IPS-11a (cell line): Measurements from ENCODE around the gene LAMA4.

Experiments
- H3K4me3 ChIP-seq: one replicate; pipeline ENCODE4 v1.5.1; 2013; ENCODE audit warnings: low read depth, low read length, control low read depth

The LAMA4 gene

DNA sequence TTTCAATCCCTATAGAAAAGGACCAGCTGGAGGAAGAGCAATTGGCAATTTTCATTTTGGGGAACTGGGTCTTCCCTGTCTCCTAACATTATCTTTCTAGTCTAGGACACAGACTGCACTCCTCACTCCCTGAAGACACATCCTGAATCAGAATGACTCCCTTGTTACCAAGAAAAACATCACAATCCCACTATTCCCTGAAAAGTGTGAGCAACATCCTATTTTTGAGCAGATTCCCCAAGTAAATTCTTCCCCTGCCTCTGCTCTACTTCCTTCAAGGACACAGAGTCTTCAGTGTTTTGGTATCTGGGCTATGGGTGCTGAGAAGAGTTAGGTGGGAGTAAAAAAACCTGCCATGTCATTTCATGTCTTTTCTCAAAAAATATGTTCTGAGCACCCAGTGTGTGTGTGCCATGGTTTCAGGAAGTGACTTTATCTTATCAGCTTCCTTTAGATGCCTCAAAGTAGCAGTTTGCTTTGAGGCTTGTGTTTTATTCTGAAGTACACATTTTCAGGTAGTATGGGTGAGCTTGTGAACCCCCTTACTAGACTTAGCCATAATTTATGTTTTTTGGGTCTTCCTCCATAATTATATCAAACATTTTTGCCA, 12.4 kb downstream of the LAMA4 start:
- H3K4me3 ChIP-seq: no peak overlapping the region

DNA sequence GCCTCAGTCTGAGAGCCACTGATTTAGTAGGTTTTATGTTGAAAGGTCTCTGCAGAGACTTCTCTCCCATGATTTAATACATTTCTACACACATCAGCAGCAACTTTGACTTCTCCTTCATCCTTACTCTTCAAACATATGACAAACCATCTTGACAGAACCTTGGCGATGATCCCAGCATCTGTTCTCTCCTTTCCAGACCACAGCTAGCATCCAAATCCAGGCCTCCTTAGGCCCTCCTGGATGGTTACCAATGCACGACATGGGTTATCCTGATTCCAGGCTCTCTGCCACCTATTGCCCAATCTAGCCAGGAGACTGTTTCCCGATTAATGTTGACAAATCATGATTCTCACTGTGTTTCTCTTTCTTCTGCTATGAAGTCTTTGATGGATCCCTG, 16.8 kb downstream of the LAMA4 start:
- H3K4me3 ChIP-seq: no peak overlapping the region

DNA sequence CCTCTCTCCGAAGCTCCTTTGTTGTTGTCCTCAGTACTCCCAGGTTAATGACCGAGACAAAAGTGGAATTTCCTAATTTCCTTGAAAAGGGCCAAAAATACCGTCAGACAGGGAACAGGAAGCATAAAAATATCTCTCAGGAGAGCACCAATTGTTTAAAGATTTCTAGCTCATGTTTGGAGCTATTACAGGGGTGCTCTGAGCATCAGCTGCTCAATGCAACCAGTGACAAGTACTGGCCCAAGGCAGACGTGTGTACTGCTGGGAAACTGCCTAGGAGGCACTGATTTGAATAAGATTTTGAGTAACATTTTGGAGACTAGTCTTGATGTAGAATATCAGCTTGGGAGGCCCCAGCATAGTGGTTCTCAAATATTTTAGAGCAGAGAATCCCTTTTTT, 17.3 kb downstream of the LAMA4 start:
- H3K4me3 ChIP-seq: no peak overlapping the region

DNA sequence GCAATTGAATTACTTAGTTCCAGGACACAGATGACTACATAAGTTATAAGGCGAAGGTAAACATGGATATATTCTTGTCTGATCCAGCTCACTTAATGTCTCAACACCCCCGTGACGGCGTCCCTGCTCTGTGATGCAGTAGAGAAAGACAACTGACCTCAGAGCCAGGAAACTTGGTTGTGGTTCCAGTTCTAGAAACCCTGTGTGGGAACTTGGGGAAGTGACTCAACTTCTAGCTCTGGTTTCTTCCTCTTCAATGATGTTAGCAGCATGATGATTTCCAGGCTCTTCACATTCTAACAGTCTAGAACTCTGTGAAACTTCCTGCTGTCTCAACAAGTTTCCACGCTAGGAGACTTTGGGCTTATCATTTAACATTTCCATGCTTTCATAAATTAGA, 18.4 kb downstream of the LAMA4 start:
- H3K4me3 ChIP-seq: no peak overlapping the region

DNA sequence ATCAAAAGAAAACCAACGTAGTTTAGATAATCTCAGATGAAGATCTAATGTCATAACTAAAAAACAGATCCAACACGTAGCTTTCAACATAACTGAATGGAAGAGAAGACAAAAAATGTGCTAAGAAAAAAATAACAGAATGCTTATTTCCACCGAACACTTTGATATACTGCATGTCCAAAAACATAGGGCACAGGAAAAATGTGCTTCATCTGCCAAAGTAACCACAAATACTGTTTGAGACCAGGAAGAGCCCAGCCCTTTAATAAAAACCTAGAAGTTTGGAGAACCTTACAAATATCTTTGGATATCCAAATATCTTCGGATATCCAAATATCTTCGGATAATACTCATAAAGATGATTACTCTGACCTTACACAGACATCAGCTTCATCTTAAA, 19.8 kb downstream of the LAMA4 start:
- no peak overlapping the region for H3K4me3 ChIP-seq

DNA sequence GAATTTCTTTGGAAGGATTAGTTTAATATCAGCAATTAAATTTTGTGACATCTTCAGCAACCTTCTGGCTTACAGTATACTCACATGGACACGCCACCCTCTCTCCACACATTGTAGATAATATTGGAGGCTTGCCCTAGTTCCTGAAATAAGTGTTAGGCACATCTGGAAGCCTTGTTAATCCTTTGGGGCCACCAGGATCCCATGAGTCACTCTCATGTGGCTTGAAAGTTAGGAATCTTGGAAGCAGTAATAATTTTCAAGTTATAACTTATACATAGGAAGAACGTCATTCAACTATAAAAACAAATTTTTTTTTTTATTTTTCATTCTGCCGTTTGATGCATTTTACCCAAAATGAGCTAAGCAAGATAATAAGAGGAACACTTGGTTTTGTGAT, 20.5 kb downstream of the LAMA4 start:
- no peak overlapping the region for H3K4me3 ChIP-seq

DNA sequence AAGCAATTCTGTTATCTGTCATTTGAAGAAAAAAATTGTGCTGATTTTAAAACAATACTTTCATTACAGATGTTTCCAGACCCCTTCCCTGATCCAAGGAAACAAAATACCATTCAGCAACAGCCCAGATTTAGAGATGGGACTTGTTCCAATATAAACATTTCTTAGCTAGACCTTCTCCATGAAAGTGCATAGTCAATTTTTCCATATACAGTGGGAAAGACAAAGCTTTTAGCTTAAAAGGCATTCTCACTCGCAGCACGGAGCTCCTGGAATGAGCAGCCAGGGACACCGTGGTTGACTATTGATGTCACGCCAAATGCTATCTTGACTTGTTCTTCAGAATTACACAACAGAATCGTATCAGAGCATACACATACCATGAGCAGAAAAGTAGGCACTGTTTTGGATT, 21.5 kb downstream of the LAMA4 start:
- H3K4me3 ChIP-seq: no peak overlapping the region

DNA sequence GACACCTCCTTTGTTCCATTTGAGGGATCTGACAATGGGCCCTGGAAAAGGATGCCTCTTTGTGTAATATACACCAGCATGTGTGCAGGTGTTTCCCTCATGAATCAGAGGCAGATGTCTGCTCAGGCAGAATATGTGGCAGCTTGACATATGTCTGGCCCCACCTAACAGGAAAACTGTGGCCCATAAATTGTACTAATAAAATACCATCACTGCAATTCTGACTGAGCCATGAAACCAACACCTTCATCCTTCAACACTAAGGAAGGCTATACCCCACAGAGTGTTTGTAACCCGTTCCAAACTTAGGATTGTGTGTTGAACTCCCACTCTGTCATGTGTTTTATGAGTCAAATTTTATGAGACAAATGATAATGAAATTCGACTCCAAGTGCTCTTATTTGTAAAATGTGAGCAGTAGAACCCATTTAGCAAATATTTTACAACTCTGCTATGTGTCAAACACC, 22.7 kb downstream of the LAMA4 start:
- no peak overlapping the region for H3K4me3 ChIP-seq

DNA sequence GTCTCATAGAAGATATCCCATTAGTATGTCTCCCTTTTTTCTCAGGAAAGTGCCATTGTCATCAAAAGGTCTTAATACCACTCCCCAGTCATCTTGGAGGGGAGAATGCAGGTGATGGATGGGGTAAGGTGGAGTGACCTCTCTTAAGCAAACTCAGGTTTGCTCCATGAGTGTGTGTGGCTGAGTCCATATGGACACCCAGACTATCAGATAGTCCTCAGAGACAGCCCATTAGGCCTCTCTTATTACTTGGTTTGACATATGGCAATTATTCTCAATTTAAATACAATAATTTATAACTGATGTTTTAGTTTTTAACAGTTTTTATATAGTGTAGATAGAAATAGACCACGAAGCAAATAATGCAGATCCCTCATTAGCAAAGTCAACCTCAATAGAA, 23.2 kb downstream of the LAMA4 start:
- no peak overlapping the region for H3K4me3 ChIP-seq

DNA sequence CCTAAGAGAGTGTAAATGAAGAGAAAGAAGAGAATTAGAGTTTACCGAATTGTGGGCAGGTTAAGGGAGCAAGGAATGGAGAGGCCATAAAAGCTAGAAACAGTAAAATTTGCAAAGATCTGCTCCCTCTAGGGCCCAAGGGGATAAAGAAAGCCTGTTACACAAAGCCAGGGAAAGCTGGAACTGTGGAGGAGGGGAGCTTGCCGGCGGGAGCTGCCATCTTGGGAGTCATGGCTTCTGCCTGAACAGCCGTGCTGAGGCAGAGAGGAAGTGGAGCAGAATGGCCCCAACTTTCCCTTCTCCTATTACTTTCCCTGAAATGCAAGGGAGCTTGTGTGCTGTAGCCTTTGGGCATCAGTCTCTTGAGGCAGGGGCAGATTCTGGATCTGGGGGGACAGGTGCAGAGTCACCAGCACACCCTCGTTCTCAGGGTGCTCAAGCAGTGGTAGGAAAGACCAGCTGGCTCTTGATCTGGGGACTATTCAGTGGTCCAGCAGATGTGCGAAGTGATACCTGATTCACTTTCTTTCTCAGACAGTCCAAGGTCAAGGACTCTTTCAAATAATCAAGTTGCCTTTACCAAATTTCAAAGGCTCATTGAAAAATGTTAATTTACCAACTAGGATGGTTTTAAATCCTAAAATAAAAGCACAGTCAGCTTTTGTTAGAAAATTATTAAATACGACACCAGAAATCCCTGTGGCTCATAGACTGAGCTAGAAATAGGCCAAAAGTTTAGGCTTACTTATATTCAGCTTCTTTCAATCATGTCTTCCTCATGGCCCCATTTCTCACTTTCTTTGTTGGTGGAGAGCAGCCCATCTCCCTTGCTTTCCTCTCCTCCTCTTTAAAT, 25.7 kb downstream of the LAMA4 start:
- H3K4me3 ChIP-seq: no peak overlapping the region

DNA sequence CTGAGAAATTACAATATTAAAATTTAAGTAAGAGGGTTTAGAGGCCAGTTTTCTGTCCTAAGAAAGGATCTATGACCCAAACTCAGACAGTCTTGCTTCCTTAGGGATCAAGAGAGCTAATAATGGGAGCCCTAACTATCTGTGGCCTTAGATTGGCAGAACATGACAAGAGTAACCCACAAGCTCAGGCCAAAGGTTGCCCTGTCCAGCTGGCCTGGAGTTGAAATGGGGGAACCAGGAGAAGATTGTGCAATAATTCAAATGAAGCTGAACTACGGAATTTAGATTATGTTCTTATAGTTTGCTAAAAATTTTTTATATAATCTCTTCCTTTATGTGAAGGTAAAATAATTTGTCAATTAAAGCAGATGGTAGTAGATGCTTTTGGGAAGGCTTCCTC, 26.4 kb downstream of the LAMA4 start:
- no peak overlapping the region for H3K4me3 ChIP-seq

DNA sequence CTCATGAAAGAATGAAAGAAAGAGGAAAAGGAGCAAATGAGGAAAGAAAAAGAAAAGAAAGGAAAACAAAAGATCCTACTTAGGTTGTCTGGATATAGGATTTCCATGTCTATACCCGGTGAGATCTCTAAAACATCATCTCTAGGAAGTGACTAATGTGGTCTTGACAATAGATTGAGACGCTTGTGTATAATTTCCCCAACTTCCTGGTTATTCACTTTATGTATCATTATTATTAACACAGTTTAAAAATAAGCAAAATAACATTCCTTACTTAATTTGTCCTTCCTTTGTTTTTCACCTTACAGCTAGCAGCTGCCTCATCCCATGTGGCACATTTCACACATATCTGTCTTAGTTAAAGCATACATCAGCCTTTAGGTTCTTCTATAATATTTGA, 27.0 kb downstream of the LAMA4 start:
- no peak overlapping the region for H3K4me3 ChIP-seq

DNA sequence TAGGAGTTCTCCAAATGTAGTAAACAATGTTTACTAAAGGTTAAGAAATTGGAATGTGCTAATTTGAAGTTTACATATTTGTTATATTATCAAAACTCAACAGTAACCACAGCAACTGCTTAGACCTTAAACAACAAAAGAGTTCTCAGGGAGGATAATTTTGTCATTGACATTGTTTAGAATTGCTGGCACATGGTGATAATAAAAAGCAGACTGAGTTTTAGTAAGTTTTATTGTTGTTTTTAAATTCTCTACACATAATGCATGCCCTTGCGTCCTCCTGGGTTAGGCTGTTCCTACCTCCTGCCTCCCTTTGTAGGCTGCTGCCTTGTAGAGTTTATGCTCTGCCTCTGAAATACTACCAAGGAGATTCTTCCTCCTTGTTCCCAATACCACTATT, 28.7 kb downstream of the LAMA4 start:
- H3K4me3 ChIP-seq: no peak overlapping the region

DNA sequence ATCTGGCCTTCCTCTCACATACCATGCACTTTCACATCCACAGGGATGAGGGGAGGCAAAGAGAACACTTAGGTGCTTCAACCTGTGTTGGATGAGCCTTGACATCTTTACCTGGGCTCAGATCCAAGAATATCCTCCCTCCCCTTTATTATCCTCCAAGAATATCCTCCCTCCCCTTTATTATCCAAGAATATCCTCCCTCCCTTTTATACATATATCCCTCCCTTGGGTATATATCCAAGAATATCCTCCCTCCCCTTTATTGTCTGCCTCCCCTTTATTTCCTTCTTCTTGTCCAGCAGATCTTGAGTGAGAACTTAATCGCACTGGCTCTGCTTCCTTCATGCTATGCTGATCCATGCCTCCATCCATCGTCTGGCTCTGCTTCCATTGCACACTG, 30.3 kb downstream of the LAMA4 start:
- no peak overlapping the region for H3K4me3 ChIP-seq

DNA sequence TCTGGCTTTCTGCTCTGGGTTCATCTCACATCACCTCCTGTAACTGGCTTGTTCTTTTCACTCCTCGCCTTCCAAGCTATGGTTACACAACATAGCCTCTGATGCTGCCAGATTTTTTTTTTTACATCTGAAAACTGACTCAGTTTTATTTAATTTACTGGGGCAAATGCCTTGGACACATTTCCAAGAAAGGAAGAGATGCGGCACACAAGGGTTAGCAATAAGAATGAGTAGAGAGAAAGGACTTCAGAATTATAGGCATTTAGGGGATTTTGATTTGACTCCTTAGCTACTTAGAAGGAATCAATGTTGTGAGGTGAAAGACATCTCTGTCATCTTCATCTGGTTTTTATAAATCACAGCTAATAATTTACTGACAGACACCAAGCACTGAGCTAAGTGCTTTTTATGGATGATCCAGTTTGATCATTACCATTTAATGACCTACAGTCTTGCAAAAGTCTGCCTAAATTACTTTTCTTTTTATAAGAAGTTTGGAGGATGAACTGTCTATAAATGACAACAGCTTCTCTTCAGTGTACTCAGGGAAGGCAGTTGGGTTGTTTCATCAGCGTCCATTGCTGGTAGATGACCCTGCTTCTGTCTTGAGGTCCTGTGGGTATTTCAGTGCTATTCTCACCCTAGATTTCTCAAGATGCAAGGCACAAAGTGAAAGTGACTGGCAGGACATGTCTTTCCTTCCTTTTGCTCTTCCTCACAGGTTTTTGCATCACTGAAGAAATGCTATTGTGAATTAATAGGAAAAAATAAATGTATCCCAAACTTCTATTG, 31.1 kb downstream of the LAMA4 start:
- no peak overlapping the region for H3K4me3 ChIP-seq

DNA sequence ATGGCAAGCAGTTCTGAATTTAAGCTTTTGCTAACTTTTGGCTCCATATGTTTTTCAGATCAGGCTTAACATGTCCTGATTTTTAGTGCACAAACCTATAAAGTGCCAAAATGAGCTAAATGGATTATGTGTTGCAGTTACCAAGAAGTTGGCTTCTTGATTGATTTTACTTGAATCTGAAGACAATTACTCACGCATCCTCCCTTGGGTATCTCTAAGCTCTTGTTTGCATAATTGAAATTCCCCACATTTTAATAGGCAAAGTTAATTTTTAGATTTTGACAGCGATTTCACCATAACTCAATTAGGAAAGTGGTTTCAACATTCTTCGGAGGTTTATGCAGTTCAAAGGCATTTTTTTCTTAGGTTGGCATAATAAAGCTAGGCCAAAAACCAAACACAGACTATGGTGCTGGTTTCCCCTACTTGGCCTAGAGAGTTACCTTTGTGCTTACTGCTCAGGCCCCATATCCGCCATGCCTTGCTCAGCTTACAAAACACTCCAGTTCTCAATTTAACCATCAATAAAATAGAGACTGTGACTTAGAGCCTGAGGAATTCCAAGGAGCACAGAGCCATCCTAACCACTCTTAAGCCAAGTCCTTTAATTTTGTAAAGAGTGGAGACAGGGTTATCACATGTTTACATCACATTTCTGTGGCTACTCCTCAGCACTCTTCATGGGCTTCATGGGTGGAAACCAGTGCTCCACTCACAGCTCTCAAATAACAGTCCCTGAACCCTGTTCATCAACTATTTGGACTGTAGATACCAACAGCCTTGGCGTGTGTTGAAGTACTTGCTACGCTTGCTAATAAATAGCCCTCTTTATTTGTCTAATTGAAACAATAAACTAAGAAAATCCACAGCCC, 32.1 kb downstream of the LAMA4 start:
- H3K4me3 ChIP-seq: no peak overlapping the region

DNA sequence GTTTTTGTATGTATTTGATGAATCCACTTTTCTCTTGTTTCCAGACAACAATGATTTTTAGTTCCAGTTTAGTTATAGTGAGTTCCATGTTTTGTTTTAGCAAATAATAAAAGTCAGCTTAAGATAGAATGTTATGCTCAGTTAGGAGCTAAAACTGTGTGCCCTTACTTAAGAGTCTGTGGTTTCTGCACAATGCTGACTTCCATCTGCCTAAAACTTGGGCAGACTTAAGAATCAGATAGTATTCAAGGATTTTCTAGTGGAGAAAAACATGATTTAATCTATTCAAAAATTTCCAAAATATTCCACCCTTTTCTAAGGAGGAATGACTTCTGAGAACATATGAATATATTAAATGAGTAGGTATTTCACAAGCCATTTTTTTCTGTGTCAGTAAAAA, 32.8 kb downstream of the LAMA4 start:
- H3K4me3 ChIP-seq: no peak overlapping the region

DNA sequence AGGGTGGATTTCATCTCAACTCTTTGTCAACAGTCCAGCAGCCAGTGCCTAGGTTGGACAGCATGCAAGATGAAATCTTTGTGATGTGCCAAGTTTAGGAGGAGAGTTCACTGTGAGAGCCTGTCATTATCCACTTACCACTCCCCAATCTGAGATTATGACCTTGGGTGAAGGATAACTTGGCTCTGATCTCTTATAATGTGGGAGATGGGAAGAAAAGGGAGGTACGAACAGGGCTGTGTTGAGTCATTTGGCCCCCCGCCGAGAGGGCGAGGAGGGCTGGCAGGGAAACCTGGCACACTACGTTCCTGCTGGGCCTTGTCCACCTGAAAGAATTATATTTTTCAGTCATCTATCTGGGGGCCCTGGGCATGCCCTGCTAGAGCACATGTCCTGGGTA, 35.8 kb downstream of the LAMA4 start:
- no peak overlapping the region for H3K4me3 ChIP-seq

DNA sequence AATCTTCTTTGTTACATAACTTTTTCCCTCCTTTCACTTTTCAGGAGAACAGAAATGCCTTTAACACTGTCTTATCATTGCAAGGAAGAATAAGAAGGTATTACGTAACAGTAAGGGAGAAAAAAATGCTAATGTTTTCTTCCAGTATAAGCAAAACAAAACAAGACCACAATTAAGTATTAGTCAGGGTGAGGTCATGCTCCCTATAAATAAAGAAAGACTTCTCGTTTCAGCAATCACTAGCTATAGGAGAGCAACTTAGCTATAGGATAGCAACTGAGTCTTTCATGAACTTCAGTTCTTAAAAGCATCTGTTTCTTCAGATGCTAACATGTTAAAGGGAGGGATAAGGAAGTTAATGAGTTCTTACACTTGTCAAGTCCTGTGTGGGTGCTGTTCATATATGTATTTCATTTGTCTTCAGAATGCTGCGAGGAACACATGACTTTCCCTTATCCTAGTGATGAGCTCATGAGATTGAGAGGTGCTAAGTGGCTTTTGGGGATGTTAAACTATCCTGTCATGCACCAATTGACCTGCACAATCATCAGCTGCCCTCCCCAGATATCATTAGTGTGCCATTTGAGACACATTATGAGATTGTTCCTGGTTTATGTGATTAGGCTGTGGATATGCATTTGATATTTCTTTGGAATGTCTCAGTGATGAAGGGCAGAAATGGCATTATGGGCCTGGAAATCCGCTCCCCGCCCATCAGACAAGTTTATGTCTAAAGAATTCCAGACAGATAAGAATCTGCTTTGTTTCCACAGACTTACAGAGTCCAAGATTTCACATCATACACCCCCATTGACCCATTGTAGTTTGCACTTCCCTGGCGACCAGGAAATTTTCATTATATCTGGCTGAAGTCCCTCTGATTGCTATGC, 37.5 kb downstream of the LAMA4 start:
- H3K4me3 ChIP-seq: no peak overlapping the region
